GM12874 (cell line): ENCODE results near the gene SH3PXD2B.

Experiments
- TF ChIP-seq, protein P1 (sequence below): IDR thresholded peaks from 2 replicates; pipeline ENCODE4 v1.5.1; 2011; ENCODE audit warnings: low read depth, mild to moderate bottlenecking, control low read depth, low read length, moderate library complexity; ENCODE audit not compliant: insufficient read depth

SH3PXD2B gene

DNA sequence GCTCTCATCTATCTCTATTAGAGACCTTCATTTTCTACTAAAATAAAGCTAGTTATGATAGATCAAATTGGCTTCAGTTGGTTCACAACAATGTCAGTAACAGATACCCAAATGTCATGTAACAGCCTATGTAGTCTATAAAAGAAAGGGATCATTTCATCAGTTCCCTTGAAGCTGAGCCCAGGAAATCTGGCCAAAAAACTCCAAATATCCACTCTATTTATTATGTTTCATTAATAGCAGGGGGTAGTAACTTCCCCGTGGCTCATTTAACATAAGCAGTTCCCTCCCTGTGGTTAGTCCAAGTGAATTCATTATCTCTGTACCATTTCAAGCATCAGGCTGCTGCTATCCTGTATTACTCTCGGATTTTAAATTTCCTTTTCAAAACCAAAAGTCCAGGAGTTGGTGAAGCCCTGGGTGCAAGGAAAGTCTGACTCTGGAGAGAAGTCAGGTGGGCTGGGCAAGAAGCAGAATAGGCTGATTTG, 66.0 kb downstream of the SH3PXD2B start:
- TF ChIP-seq, protein P1, sequence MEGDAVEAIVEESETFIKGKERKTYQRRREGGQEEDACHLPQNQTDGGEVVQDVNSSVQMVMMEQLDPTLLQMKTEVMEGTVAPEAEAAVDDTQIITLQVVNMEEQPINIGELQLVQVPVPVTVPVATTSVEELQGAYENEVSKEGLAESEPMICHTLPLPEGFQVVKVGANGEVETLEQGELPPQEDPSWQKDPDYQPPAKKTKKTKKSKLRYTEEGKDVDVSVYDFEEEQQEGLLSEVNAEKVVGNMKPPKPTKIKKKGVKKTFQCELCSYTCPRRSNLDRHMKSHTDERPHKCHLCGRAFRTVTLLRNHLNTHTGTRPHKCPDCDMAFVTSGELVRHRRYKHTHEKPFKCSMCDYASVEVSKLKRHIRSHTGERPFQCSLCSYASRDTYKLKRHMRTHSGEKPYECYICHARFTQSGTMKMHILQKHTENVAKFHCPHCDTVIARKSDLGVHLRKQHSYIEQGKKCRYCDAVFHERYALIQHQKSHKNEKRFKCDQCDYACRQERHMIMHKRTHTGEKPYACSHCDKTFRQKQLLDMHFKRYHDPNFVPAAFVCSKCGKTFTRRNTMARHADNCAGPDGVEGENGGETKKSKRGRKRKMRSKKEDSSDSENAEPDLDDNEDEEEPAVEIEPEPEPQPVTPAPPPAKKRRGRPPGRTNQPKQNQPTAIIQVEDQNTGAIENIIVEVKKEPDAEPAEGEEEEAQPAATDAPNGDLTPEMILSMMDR, result no peak

DNA sequence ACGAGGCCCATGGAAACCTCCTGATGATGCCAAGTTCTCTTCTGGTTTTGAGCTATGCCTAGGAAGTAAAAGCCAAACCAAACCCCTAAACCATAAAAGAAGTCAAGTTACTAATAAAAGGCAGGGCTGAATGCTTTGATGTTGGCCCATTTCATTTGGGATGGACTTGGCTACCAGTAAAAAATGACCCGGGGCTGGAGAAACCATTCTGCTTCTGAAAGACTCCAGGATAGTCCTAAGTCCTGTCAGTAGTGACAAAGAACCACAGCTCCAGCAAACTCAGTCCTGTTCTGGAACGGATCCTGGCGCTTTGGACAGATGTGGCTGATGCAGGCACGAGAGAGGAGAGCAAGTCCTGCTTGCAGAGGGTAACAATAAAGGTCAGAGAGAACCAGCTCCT, 68.6 kb downstream of the SH3PXD2B start:
- TF ChIP-seq, protein P1, result no peak

DNA sequence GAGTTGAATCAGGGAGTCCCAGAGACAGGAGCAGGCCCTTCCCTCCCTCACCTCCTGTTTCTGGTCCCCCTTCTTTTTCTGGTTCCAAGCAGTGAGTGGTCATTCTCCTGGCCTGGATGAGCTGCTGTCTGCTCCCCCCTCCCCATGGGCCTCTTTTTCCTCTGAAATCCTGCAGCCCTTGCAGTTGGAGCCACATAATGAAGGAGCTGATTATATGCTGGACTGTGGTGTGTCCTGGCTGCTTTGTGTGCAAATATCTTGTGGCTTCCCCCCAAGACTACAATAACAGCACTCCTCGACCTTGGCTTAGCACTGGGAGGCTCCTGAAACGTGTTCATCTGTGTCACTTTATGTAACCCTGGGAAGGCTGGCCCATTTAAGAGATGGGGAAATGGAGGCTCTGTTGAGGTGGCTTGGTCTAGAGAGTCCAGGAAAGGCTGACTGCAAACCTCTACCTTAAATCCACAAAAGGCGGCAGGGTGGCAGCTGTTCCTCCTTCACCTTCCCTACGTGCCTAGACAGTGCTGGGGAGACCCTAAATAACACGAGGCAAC, 69.2 kb downstream of the SH3PXD2B start:
- TF ChIP-seq, protein P1, result no peak

DNA sequence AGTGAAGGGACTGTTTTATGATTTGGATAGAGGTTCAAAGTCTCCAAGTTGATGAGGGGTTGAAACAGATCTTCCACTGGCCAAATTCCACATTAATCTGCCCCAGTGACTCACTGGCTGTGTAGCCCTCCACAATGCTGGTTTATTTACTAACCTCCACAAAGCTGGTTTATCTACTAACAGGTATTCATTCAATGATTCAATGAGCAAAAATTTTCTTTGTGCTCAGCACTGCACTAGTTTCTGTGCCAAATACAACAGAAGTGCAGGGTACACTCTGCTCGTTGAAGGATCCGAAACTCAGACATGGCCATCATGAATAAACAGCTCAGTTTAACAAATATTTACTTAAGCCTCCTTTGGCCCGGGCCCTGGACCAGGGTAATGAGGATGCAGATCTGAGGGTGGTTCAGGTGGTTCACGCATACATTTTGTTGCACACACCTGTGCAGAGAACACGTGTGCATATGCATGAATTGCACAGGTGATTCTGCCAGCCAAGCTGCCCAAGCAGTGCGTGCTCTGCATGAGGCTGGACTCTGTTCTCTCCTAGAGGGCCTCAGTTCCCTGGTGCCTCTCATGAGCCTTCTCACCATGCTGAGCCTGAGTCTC, 71.0 kb downstream of the SH3PXD2B start:
- TF ChIP-seq, protein P1, result no peak

DNA sequence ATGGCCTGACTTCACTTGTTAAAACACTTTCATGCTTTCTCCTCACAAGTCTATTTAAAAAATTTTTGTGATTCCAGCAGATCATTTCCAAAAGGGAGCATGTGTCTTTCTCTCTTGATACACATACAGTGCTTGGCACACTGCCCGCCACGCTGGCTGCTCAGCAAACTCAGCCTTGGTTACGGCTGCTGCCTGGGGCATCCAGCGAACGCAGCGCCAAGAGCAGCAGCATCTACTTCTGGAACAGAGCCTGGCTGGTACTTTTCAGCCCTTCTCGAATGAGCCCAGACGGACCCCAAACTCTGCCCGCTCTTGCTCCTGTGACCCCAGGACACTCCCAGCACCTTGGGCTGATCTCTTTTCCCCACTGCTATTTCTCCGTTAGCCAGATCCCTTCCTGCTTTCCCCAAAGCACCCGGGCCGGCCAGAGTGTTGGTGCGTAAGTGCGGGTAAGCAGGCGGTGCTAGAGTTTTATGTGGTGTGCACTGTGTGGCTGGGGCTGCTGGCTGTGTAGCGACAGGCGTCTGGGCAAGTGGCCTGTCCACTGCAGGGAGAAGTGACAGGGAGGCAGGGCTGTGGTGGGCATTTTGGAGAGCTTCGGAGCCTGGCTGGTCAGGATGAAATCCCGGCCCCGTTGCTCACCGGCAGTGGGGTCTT, 73.2 kb downstream of the SH3PXD2B start:
- TF ChIP-seq, protein P1, result no peak

DNA sequence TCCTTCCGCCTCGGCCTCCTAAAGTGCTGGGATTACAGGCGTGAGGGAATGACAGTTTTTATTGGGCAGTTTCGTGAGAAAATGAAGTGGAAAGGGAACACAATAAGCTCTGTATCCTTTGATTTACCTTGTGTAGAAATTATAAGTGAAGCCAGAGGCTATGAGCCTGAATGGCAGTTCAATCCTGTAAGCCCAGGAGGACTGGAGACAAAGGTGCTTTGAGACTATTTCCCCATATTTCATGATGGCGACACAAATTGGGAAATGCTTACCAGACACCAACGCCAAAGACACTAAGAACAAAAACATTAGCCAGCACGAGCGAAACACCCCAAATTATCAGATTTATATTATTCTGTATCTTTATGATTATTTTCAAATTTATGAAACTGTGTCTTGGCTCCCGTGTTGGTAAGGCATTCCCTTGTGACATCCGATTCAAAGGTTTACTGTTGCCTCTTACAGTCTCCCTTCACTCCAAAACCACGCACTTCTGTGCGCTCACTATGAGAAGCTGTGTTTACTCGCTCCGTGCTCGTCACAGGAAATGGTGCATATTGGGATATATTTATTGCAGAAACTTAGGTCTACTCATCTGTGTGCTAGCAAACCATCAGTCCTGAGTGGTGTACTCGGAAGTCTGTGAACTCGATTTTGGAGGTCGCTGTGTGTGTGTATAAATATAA, 73.9 kb downstream of the SH3PXD2B start:
- TF ChIP-seq, protein P1, result no peak

DNA sequence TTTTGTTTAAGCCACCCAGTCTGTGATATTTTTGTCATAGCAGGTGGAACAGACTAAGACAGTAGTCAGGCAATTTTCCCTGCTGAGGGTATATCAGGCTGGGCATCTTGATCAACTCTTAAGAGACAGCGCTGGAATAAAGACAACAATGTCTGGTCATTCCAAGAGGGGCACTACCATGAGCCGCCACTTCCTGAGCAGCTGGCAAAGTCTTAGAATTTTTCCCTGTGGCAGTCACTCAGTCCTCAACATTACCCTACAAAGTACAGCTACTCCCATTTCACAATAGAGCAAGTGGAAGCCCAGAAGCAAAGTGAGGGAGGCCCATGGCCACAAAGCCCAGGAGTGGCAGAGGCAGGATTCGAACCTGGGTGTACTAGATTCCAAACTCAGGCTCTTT, 74.8 kb downstream of the SH3PXD2B start:
- TF ChIP-seq, protein P1, result no peak
